ENCODE data around the gene KLF3.

GRCh38 chr4:38654273-38654672, 9.7 kb upstream of the KLF3 start:
- TF ChIP-seq, protein P1, sequence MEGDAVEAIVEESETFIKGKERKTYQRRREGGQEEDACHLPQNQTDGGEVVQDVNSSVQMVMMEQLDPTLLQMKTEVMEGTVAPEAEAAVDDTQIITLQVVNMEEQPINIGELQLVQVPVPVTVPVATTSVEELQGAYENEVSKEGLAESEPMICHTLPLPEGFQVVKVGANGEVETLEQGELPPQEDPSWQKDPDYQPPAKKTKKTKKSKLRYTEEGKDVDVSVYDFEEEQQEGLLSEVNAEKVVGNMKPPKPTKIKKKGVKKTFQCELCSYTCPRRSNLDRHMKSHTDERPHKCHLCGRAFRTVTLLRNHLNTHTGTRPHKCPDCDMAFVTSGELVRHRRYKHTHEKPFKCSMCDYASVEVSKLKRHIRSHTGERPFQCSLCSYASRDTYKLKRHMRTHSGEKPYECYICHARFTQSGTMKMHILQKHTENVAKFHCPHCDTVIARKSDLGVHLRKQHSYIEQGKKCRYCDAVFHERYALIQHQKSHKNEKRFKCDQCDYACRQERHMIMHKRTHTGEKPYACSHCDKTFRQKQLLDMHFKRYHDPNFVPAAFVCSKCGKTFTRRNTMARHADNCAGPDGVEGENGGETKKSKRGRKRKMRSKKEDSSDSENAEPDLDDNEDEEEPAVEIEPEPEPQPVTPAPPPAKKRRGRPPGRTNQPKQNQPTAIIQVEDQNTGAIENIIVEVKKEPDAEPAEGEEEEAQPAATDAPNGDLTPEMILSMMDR (IDR thresholded peaks at IDR 0.05) = no peak
- TF ChIP-seq EZH2phosphoT487 (IDR thresholded peaks at IDR 0.05) = no peak
- no peak for TF ChIP-seq EZH2 (IDR thresholded peaks at IDR 0.05)

Measured in neural progenitor cell (in vitro differentiated cells).